GM23338 (cell line): ENCODE results near the gene ARL8B. TPM values are rescaled to one million over a fixed set of nuclear protein-coding genes. Genes with fewer than 3 reads are reported as not detected.

Source experiments
- ATAC-seq: fragments of 200-7000 bp; cut with Tn5 transposase; 3 replicates; pipeline ENCODE4 v1.9.1; 2020
- DNase-seq: peaks from one replicate; pipeline ENCODE4 v3.0.0-alpha.2; 2015; ENCODE audit warnings: low spot score
- H2AFZ ChIP-seq: fragments of 200-600 bp; sonication (generic); 2 replicates; pipeline ENCODE4 v1.8.0; 2016; ENCODE audit warnings: antibody characterized with exemption, mild to moderate bottlenecking, moderate library complexity
- H3F3A ChIP-seq: fragments of 200-600 bp; sonication (generic); replicated peaks from 2 replicates; pipeline ENCODE4 v1.8.0; 2017; ENCODE audit warnings: antibody characterized with exemption, mixed run types, low read depth
- H3K27ac ChIP-seq: fragments of 200-600 bp; sonication (generic); 2 replicates; pipeline ENCODE4 v1.6.1; 2016; ENCODE audit warnings: low read depth
- H3K27me3 ChIP-seq: fragments of 200-600 bp; sonication (generic); 2 replicates; pipeline ENCODE4 v1.8.0; 2016; ENCODE audit warnings: mild to moderate bottlenecking, mixed run types, moderate library complexity; ENCODE audit not compliant: insufficient read depth
- H3K36me3 ChIP-seq: fragments of 200-600 bp; sonication (generic); 2 replicates; pipeline ENCODE4 v1.8.0; 2016; ENCODE audit warnings: mild to moderate bottlenecking; ENCODE audit not compliant: insufficient read depth
- H3K4me1 ChIP-seq: fragments of 200-600 bp; sonication (generic); 2 replicates; pipeline ENCODE4 v1.8.0; 2016; ENCODE audit warnings: mild to moderate bottlenecking, moderate library complexity; ENCODE audit not compliant: insufficient read depth
- H3K4me2 ChIP-seq: fragments of 200-600 bp; sonication (generic); 2 replicates; pipeline ENCODE4 v1.7.1; 2017; ENCODE audit warnings: mixed run types
- H3K4me3 ChIP-seq: fragments of 200-600 bp; sonication (generic); 2 replicates; pipeline ENCODE4 v1.6.1; 2016; ENCODE audit warnings: mixed run types
- H3K79me2 ChIP-seq: fragments of 200-600 bp; sonication (generic); replicated peaks from 2 replicates; pipeline ENCODE4 v1.8.0; 2017; ENCODE audit warnings: mild to moderate bottlenecking; ENCODE audit not compliant: insufficient read depth
- H3K9me2 ChIP-seq: fragments of 200-600 bp; sonication (generic); 2 replicates; pipeline ENCODE4 v1.8.0; 2017; ENCODE audit not compliant: insufficient read depth
- H4K20me1 ChIP-seq: fragments of 200-600 bp; sonication (generic); replicated peaks from 2 replicates; pipeline ENCODE4 v1.8.0; 2017; ENCODE audit warnings: mild to moderate bottlenecking; ENCODE audit not compliant: insufficient read depth
- H3K27ac Mint-ChIP-seq: 2 replicates; pipeline ENCODE4 v1.8.0; 2020; ENCODE audit warnings: inconsistent platforms, mild to moderate bottlenecking, moderate library complexity, mixed read lengths
- H3K27me3 Mint-ChIP-seq: 3 replicates; pipeline ENCODE4 v1.8.0; 2022; ENCODE audit warnings: low read depth, mild to moderate bottlenecking, moderate library complexity, mixed read lengths, inconsistent platforms; ENCODE audit not compliant: insufficient read depth, poor library complexity
- H3K36me3 Mint-ChIP-seq: 3 replicates; pipeline ENCODE4 v1.8.0; 2021; ENCODE audit warnings: low read depth, mild to moderate bottlenecking, inconsistent platforms, moderate library complexity, mixed read lengths
- H3K4me1 Mint-ChIP-seq: 3 replicates; pipeline ENCODE4 v1.8.0; 2020; ENCODE audit warnings: mild to moderate bottlenecking, inconsistent platforms, mixed read lengths
- H3K4me3 Mint-ChIP-seq: 3 replicates; pipeline ENCODE4 v1.8.0; 2021; ENCODE audit warnings: moderate library complexity, mild to moderate bottlenecking, inconsistent platforms, mixed read lengths
- H3K9me3 Mint-ChIP-seq: 3 replicates; pipeline ENCODE4 v1.8.0; 2020; ENCODE audit warnings: moderate library complexity, mild to moderate bottlenecking, inconsistent platforms, mixed read lengths
- CREB1 ChIP-seq: fragments of 250-450 bp; sonication (Bioruptor Pico); IDR thresholded peaks from 2 replicates; pipeline ENCODE4 v1.5.0; 2020; ENCODE audit warnings: low read depth, mild to moderate bottlenecking, moderate library complexity
- EZH2 ChIP-seq: fragments of 200-600 bp; sonication (generic); IDR thresholded peaks from one replicate; pipeline ENCODE4 v1.8.0; 2017; ENCODE audit warnings: antibody characterized with exemption, mild to moderate bottlenecking, low read depth; ENCODE audit not compliant: unreplicated experiment
- JUNB ChIP-seq: IDR thresholded peaks from one replicate; pipeline ENCODE4 v1.6.1; 2016; ENCODE audit warnings: antibody characterized with exemption; ENCODE audit not compliant: unreplicated experiment
- NANOG ChIP-seq: IDR thresholded peaks from 2 replicates; pipeline ENCODE4 v1.6.1; 2016; ENCODE audit warnings: antibody characterized with exemption, borderline replicate concordance
- POLR2AphosphoS5 ChIP-seq: IDR thresholded peaks from 2 replicates; pipeline ENCODE4 v1.6.1; 2016; ENCODE audit warnings: antibody characterized with exemption, low read depth
- STAT1 ChIP-seq: IDR thresholded peaks from one replicate; pipeline ENCODE4 v1.6.1; 2016; ENCODE audit warnings: antibody characterized with exemption; ENCODE audit not compliant: unreplicated experiment
- ZNF114 ChIP-seq: fragments of 250-450 bp; sonication (Bioruptor Pico); IDR thresholded peaks from 2 replicates; pipeline ENCODE4 v1.5.0; 2020; ENCODE audit warnings: mild to moderate bottlenecking, moderate library complexity
- ZNF331 ChIP-seq: fragments of 250-450 bp; sonication (Bioruptor Pico); IDR thresholded peaks from 2 replicates; pipeline ENCODE4 v1.5.0; 2020; ENCODE audit warnings: low read depth, mild to moderate bottlenecking, moderate library complexity
- polyA plus RNA-seq: library from polyadenylated mRNA; unstranded; fragments of >200 nt; fragmentation: Nextera tagmentation; extraction: Ambion mirVana; gene quantifications from 2 replicates; pipeline ENCODE4 v1.2.1, GENCODE V29; 2016
- total RNA-seq: library from RNA; depleted of rRNA; stranded (reverse); fragments of >200 nt; shearing (Covaris generic); gene quantifications from 2 replicates; pipeline ENCODE4 v1.2.3, GENCODE V29; 2014
- TF ChIP-seq, protein P1 (sequence below), 2 experiments: fragments of 200-600 bp in 1 of 2; sonication (generic) in 1 of 2; conservative IDR thresholded peaks; 2 replicates each; pipeline versions ENCODE4 v1.5.1 to v1.6.1; 2016 to 2017; ENCODE audit warnings: antibody characterized with exemption in 2 of 2, low read depth in 2 of 2, mild to moderate bottlenecking in 2 of 2, moderate library complexity in 1 of 2
- TF ChIP-seq, protein P2 (sequence below): IDR thresholded peaks from 2 replicates; pipeline ENCODE4 v1.6.1; 2016; ENCODE audit warnings: antibody characterized with exemption

ARL8B gene
- total and polyA plus RNA-seq, 2 experiments from 2014 or later: 25.5 to 40.8 TPM

DNA sequence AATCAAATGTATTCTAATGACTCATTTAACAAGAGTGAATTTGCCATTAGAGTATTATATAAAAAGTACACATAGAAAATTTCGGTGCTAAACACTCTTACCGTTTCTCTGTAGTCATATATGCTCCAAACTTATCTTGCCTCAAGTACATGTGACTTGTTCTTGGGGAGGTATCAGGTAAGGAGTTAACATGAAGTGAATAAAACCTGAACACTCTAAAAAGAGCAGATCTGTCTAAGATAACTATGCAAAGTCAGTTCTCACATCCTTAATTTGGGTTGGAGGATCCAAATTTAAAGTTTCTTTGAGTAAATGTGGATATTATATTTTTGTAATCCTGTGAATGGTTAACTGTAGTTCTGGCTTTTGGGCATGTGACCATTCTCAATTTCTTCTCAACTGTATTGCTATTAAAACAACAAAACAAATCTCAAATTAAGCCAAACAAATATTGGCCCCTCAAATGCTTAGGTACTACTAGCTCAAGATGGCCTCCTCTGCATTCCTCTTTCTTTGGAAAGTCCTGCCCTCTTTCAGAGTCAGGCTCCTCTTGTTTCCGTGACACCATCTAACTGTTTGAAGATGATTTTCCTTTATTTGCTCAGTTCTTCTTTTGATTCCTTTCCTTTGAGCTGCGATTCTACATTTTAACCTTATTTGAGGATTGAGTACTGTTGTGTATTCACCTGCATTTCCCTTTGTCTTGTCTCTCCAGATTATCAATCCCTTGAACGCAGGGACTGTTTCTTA is 69.6 kb downstream of the ARL8B start (continued):
- TF ChIP-seq, protein P1, sequence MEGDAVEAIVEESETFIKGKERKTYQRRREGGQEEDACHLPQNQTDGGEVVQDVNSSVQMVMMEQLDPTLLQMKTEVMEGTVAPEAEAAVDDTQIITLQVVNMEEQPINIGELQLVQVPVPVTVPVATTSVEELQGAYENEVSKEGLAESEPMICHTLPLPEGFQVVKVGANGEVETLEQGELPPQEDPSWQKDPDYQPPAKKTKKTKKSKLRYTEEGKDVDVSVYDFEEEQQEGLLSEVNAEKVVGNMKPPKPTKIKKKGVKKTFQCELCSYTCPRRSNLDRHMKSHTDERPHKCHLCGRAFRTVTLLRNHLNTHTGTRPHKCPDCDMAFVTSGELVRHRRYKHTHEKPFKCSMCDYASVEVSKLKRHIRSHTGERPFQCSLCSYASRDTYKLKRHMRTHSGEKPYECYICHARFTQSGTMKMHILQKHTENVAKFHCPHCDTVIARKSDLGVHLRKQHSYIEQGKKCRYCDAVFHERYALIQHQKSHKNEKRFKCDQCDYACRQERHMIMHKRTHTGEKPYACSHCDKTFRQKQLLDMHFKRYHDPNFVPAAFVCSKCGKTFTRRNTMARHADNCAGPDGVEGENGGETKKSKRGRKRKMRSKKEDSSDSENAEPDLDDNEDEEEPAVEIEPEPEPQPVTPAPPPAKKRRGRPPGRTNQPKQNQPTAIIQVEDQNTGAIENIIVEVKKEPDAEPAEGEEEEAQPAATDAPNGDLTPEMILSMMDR (conservative IDR thresholded peaks at IDR 0.05; ENCODE audit: low read depth in 2 of 2): no peak
- no peak for TF ChIP-seq ZNF114
- no peak for TF ChIP-seq ZNF331 (CRISPR knock-in tag)

DNA sequence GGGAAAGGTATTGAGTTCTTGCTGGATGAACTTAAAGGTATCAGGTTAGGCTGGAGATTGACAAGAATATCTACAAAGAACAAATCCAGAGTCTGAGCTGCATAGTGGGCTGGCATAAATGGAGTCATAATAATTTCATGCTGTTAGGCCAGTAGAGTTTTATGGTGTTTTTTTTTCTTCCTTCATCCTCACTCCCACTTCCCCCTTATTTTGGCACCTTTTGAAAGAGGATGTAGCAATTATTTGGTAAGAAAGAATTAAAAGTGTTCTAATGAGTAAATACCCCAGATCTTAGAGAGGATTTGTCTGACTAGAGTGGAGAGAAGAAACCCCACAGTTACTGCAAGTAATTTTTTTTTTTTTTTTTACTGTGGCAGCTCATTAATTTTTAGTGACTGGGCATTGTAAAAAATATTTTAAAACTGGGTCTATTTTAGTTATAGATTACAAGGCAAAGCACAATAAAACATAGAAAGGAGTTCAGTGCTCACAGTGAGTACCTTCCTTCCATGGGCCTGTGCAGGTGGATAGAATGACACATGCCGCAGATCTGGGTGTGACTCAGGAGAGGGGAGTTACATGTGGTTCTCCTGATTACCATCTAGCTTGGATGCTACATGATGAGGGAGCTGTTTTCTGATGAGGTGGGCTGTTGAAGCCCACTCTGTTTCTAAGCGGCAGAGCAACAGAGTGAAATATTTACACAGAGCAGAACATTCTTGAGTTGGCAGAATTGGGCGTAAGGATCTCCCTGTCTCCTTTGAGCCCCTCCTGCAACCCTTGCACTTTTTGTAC is 70.7 kb downstream of the ARL8B start:
- Histone ChIP-seq H3K79me2 (peaks cover 63% of the 10 kb centered on the region), H3K4me3 (no peak overlapping the region), H3K9me2 (no peaks in the 10 kb centered on the region), H3K4me2 (no peak overlapping the region), H3K36me3 (no peaks in the 10 kb centered on the region), H2AFZ (no peak overlapping the region), H3K4me1 (peaks cover 26% of the 10 kb centered on the region), H3K27me3 (peaks cover 12% of the 10 kb centered on the region; the same call in 1 of the 2 replicates), H4K20me1 (no peaks in the 10 kb centered on the region), H3K27ac (no peak overlapping the region), H3F3A (no peaks in the 10 kb centered on the region)
- no peak for DNase-seq
- ATAC-seq: no peak
- H3K9me3 Mint-ChIP-seq: no peaks in the 10 kb centered on the region
- H3K27me3 Mint-ChIP-seq: peaks cover 5% of the 10 kb centered on the region
- TF ChIP-seq ZNF331 (CRISPR knock-in tag): no peak
- no peak for TF ChIP-seq JUNB
- TF ChIP-seq, protein P1 (conservative IDR thresholded peaks at IDR 0.05; ENCODE audit: low read depth in 2 of 2): no peak
- TF ChIP-seq ZNF114: no peak
- H3K4me3 Mint-ChIP-seq: no peak overlapping the region
- H3K36me3 Mint-ChIP-seq: peaks cover 33% of the 10 kb centered on the region
- no peak overlapping the region; the same call in 1 of the 2 replicates for H3K27ac Mint-ChIP-seq
- peaks cover 56% of the 10 kb centered on the region for H3K4me1 Mint-ChIP-seq

DNA sequence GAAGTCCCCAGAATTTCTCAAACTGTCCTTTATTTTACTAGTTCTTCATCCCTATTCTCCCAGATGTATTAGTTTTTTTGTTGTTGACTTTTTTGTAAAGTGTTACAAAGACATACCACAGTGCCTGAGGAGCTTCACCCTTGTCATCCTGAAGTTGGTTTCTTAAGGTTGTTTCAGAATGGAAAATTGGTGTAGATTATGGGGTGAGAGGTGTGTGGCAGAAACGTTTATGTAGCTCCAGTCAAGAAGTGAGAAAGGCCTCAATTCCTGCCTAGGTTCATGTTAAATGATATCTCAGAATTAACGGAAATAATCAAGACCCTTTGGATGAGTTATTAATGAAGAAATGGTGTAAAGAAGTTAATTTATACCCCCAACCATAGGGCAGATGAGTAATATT is 72.2 kb downstream of the ARL8B start:
- ATAC-seq (no peak), DNase-seq (no peak)
- no peaks in the 10 kb centered on the region for H3F3A ChIP-seq
- H3K27me3 ChIP-seq: peaks cover under 1% of the 10 kb centered on the region; the same call in 1 of the 2 replicates
- H3K36me3 ChIP-seq: no peaks in the 10 kb centered on the region
- H3K79me2 ChIP-seq: peaks cover 53% of the 10 kb centered on the region
- H2AFZ ChIP-seq: no peak overlapping the region
- H3K4me1 ChIP-seq: peaks cover 31% of the 10 kb centered on the region
- H3K9me2 ChIP-seq: no peaks in the 10 kb centered on the region
- H3K27me3 Mint-ChIP-seq: no peaks in the 10 kb centered on the region
- H3K9me3 Mint-ChIP-seq: no peaks in the 10 kb centered on the region
- no peak overlapping the region for H3K4me3 ChIP-seq
- peaks cover 61% of the 10 kb centered on the region for H3K4me1 Mint-ChIP-seq
- no peaks in the 10 kb centered on the region for H4K20me1 ChIP-seq
- no peak overlapping the region for H3K27ac ChIP-seq
- H3K36me3 Mint-ChIP-seq: peaks cover 40% of the 10 kb centered on the region
- 0 out of 2 replicates have a peak overlapping the region, but pooled peaks have one; percentile 29 for H3K27ac Mint-ChIP-seq
- H3K4me3 Mint-ChIP-seq: no peak overlapping the region
- H3K4me2 ChIP-seq: no peak overlapping the region
- TF ChIP-seq CREB1 (no peak), ZNF331 (CRISPR knock-in tag) (no peak), ZNF114 (no peak), EZH2 (no peak), POLR2AphosphoS5 (no peak), NANOG (no peak), STAT1 (no peak), JUNB (no peak)
- TF ChIP-seq, protein P1 (conservative IDR thresholded peaks at IDR 0.05; ENCODE audit: low read depth in 2 of 2): no peak
- TF ChIP-seq, protein P2, sequence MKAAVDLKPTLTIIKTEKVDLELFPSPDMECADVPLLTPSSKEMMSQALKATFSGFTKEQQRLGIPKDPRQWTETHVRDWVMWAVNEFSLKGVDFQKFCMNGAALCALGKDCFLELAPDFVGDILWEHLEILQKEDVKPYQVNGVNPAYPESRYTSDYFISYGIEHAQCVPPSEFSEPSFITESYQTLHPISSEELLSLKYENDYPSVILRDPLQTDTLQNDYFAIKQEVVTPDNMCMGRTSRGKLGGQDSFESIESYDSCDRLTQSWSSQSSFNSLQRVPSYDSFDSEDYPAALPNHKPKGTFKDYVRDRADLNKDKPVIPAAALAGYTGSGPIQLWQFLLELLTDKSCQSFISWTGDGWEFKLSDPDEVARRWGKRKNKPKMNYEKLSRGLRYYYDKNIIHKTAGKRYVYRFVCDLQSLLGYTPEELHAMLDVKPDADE: no peak
